HepG2 (cell line): ENCODE measurements around the gene CAPN15. TPM values are rescaled to one million over a fixed set of nuclear protein-coding genes. Genes with fewer than 3 reads are reported as not detected.

ENCODE experiments used
- ARID2 ChIP-seq: sonication (generic); formaldehyde crosslinking; IDR thresholded peaks from 2 replicates; pipeline ENCODE4 v1.8.1; 2022; ENCODE audit warnings: mild to moderate bottlenecking, missing genetic modification reagents, borderline replicate concordance
- BCLAF1 ChIP-seq: fragments of 450-650 bp; IDR thresholded peaks from 2 replicates; pipeline ENCODE4 v1.6.1; 2017; ENCODE audit warnings: mild to moderate bottlenecking
- EP300 ChIP-seq, 3 experiments: sonication (generic) in 1 of 3; formaldehyde crosslinking in 1 of 3; IDR thresholded peaks; 2 replicates each; pipeline versions ENCODE4 v1.5.1 to v1.6.1; 2011 to 2020; ENCODE audit warnings: low read depth in 2 of 3, low read length in 2 of 3, borderline replicate concordance in 1 of 3, improper control_type of control experiment in 1 of 3, mild to moderate bottlenecking in 1 of 3, missing genetic modification reagents in 1 of 3, moderate library complexity in 1 of 3
- LBX2 ChIP-seq: sonication (generic); formaldehyde crosslinking; IDR thresholded peaks from 2 replicates; pipeline ENCODE4 v1.5.0; 2020; ENCODE audit warnings: missing genetic modification reagents, mild to moderate bottlenecking, borderline replicate concordance
- MBD4 ChIP-seq: IDR thresholded peaks from 2 replicates; pipeline ENCODE4 v1.6.1; 2012; ENCODE audit warnings: low read length, inconsistent platforms, borderline replicate concordance
- NKX3-1 ChIP-seq: sonication (generic); formaldehyde crosslinking; IDR thresholded peaks from 2 replicates; pipeline ENCODE4 v1.5.0; 2020; ENCODE audit warnings: missing genetic modification reagents
- PHF21A ChIP-seq: sonication (generic); formaldehyde crosslinking; IDR thresholded peaks from 2 replicates; pipeline ENCODE4 v1.5.0; 2020; ENCODE audit warnings: mild to moderate bottlenecking, missing genetic modification reagents
- SP1 ChIP-seq, 2 experiments: fragments of 450-650 bp in 1 of 2; sonication (generic) in 1 of 2; formaldehyde crosslinking in 1 of 2; IDR thresholded peaks; 2 replicates each; pipeline versions ENCODE4 v1.4.0 to v1.6.1; 2016 to 2020; ENCODE audit warnings: missing genetic modification reagents in 1 of 2
- SPEN ChIP-seq: sonication (generic); formaldehyde crosslinking; IDR thresholded peaks from 2 replicates; pipeline ENCODE4 v1.5.1; 2020; ENCODE audit warnings: low read depth, mild to moderate bottlenecking, missing genetic modification reagents
- SRY ChIP-seq: sonication (generic); formaldehyde crosslinking; IDR thresholded peaks from 2 replicates; pipeline ENCODE4 v1.8.0; 2022; ENCODE audit warnings: mild to moderate bottlenecking, missing genetic modification reagents
- U2AF2 ChIP-seq: fragments of 200-400 bp; formaldehyde crosslinking; IDR thresholded peaks from 2 replicates; pipeline ENCODE4 v1.6.1; 2017; ENCODE audit warnings: low read depth, mild to moderate bottlenecking, low read length
- ZBTB38 ChIP-seq: sonication (generic); formaldehyde crosslinking; IDR thresholded peaks from 2 replicates; pipeline ENCODE4 v1.5.1; 2020; ENCODE audit warnings: mild to moderate bottlenecking, missing genetic modification reagents
- ZIK1 ChIP-seq: sonication (generic); formaldehyde crosslinking; IDR thresholded peaks from 2 replicates; pipeline ENCODE4 v1.5.0; 2020; ENCODE audit warnings: mild to moderate bottlenecking, low read depth, missing genetic modification reagents, borderline replicate concordance
- ZNF263 ChIP-seq: sonication (generic); formaldehyde crosslinking; IDR thresholded peaks from 2 replicates; pipeline ENCODE4 v1.4.0; 2020; ENCODE audit warnings: missing genetic modification reagents
- ZNF382 ChIP-seq: sonication (generic); formaldehyde crosslinking; IDR thresholded peaks from 2 replicates; pipeline ENCODE4 v1.5.0; 2020; ENCODE audit warnings: missing genetic modification reagents, mild to moderate bottlenecking, borderline replicate concordance
- ZNF780A ChIP-seq: sonication (generic); formaldehyde crosslinking; IDR thresholded peaks from 2 replicates; pipeline ENCODE4 v1.8.0; 2022; ENCODE audit warnings: mild to moderate bottlenecking, missing genetic modification reagents, moderate library complexity
- ZNF83 ChIP-seq: sonication (generic); formaldehyde crosslinking; IDR thresholded peaks from 2 replicates; pipeline ENCODE4 v1.4.0; 2020; ENCODE audit warnings: missing genetic modification reagents, mild to moderate bottlenecking, borderline replicate concordance
- polyA plus RNA-seq, 8 experiments: library from polyadenylated mRNA; depleted of rRNA in 3 of 8; stranded (reverse) in 7 of 8; unstranded in 1 of 8; fragments of >200 nt; fragmentation: Illumina TruSeq in 4 of 8; extraction: Trizol in 4 of 8; gene quantifications; 2 replicates each; pipeline versions ENCODE4 v1.2.1 to v1.2.3, GENCODE V29; 2011 to 2016; ENCODE audit warnings: low read depth in 4 of 8, missing spikeins in 1 of 8, mixed read lengths in 1 of 8; ENCODE audit not compliant: insufficient read depth in 1 of 8
- total RNA-seq, 5 experiments: library from RNA; depleted of rRNA; stranded (reverse); fragments of >200 nt; fragmentation: Illumina TruSeq; extraction: Trizol; gene quantifications; 2 replicates each; pipeline ENCODE4 v1.2.3, GENCODE V29; 2016; ENCODE audit warnings: low read depth in 1 of 5
- TF ChIP-seq, protein P1 (sequence below), 2 experiments: sonication (generic) in 1 of 2; formaldehyde crosslinking in 1 of 2; IDR thresholded peaks; 2 replicates each; pipeline versions ENCODE4 v1.4.0 to v1.6.1; 2016 to 2020; ENCODE audit warnings: borderline replicate concordance in 1 of 2, low read depth in 1 of 2, mild to moderate bottlenecking in 1 of 2, missing genetic modification reagents in 1 of 2
- TF ChIP-seq, protein P2 (sequence below): sonication (generic); formaldehyde crosslinking; IDR thresholded peaks from 2 replicates; pipeline ENCODE4 v1.4.0; 2020; ENCODE audit warnings: missing genetic modification reagents; ENCODE audit errors: not compliant biosample characterization

The CAPN15 gene
- total and polyA plus RNA-seq, 2 of the 13 experiments (the other 11 are each of a cell fraction or from before 2014, with no cell fraction given), result 14.9 to 24.5 TPM

DNA sequence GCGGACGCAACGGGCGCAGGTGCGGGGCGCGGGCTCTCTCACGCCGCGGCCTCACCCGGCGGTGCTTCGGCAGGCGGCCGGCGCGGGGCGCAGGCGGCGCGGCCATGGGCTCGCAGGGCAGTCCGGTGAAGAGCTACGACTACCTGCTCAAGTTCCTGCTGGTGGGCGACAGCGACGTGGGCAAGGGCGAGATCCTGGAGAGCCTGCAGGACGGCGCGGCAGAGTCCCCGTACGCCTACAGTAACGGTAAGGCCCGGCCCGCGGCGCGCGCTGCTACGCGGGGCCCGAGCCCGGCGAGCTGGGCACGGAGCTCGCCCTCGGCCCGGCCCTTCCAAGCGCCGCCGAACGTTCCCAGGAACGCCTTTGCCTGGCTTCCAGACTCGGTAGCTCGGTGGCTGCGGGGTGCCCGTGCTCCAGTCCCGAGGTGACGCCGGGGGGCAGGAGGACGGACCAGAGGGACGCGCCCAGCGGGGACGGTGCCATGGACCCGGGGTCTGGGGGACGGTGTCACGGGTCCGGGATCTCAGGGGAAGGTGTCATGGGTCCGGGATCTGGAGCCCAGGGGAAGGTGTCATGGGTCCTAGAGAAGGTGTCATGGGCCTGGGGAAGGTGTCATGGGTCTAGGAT is 62.8 kb downstream of the CAPN15 start (continued):
- TF ChIP-seq BCLAF1 (no peak), ARID2 (CRISPR knock-in tag) (peak; percentile 31; the same call in 1 of the 2 replicates), ZNF263 (CRISPR knock-in tag) (no peak; the same call in 1 of the 2 replicates), ZNF382 (CRISPR knock-in tag) (no peak), ZNF780A (CRISPR knock-in tag) (no peak), SRY (CRISPR knock-in tag) (peak; percentile 70; the same call in 1 of the 2 replicates), PHF21A (no peak), SP1 (IDR thresholded peaks at IDR 0.05) (no peak), SP1 (CRISPR knock-in tag; IDR thresholded peaks at IDR 0.05) (no peak), EP300 (IDR thresholded peaks at IDR 0.05; ENCODE audit: low read depth in 2 of 2, low read length in 2 of 2) (no peak), EP300 (CRISPR knock-in tag; IDR thresholded peaks at IDR 0.05; ENCODE audit: borderline replicate concordance) (no peak), MBD4 (no peak), ZBTB38 (CRISPR knock-in tag) (0 out of 2 replicates have a peak, but pooled peaks have one; percentile 15), NKX3-1 (no peak), U2AF2 (no peak), SPEN (CRISPR knock-in tag) (0 out of 2 replicates have a peak, but pooled peaks have one; percentile 19), ZIK1 (CRISPR knock-in tag) (no peak), LBX2 (CRISPR knock-in tag) (peak; percentile 20; the same call in 1 of the 2 replicates), ZNF83 (CRISPR knock-in tag) (no peak)
- TF ChIP-seq, protein P1, sequence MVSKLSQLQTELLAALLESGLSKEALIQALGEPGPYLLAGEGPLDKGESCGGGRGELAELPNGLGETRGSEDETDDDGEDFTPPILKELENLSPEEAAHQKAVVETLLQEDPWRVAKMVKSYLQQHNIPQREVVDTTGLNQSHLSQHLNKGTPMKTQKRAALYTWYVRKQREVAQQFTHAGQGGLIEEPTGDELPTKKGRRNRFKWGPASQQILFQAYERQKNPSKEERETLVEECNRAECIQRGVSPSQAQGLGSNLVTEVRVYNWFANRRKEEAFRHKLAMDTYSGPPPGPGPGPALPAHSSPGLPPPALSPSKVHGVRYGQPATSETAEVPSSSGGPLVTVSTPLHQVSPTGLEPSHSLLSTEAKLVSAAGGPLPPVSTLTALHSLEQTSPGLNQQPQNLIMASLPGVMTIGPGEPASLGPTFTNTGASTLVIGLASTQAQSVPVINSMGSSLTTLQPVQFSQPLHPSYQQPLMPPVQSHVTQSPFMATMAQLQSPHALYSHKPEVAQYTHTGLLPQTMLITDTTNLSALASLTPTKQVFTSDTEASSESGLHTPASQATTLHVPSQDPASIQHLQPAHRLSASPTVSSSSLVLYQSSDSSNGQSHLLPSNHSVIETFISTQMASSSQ (IDR thresholded peaks at IDR 0.05; ENCODE audit: low read depth), result no peak
- TF ChIP-seq, protein P1 (CRISPR knock-in tag; IDR thresholded peaks at IDR 0.05; ENCODE audit: borderline replicate concordance), result no peak
- TF ChIP-seq, protein P2, sequence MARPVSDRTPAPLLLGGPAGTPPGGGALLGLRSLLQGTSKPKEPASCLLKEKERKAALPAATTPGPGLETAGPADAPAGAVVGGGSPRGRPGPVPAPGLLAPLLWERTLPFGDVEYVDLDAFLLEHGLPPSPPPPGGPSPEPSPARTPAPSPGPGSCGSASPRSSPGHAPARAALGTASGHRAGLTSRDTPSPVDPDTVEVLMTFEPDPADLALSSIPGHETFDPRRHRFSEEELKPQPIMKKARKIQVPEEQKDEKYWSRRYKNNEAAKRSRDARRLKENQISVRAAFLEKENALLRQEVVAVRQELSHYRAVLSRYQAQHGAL (CRISPR knock-in tag), result no peak
